NCI-H146 treated with DMSO at 0.1 percent for 48 hours (cell line): ENCODE data around the gene KRT72.

ENCODE experiments used
- DNase-seq: peaks from one replicate; lab custom pipeline; 2025; ENCODE audit not compliant: unreplicated experiment; lab: John Stamatoyannopoulos, UW

KRT72 gene

GRCh38 chr12:52580496-52580895 is 20.8 kb downstream of the KRT72 start:
- DNase-seq = no peak

GRCh38 chr12:52579468-52580465 is 21.5 kb downstream of the KRT72 start:
- DNase-seq = no peak

GRCh38 chr12:52578469-52578868 is 22.8 kb downstream of the KRT72 start:
- DNase-seq = no peak

- no peak for DNase-seq
These were observed 23.9 kb downstream of the KRT72 start for GRCh38 chr12:52577316-52577715.

- no peak for DNase-seq
These were observed 25.3 kb downstream of the KRT72 start for GRCh38 chr12:52575948-52576347.

GRCh38 chr12:52575256-52575655 is 26.0 kb downstream of the KRT72 start:
- no peak for DNase-seq

GRCh38 chr12:52573743-52574142 is 27.5 kb downstream of the KRT72 start, which contains the start of gene KRT74:
TSS of gene KRT74 (minus strand) at chr12:52573843. CDS start at chr12:52573777, 66 bp downstream.
- no peak for DNase-seq

GRCh38 chr12:52573306-52573705 is 28.0 kb downstream of the KRT72 start:
- DNase-seq = no peak

- no peak for DNase-seq
These were observed 30.8 kb downstream of the KRT72 start for GRCh38 chr12:52570511-52570910.

- no peak for DNase-seq
These were observed 33.2 kb downstream of the KRT72 start for GRCh38 chr12:52568111-52568510.

GRCh38 chr12:52566847-52567291 is 34.4 kb downstream of the KRT72 start:
- DNase-seq = no peak

GRCh38 chr12:52564582-52564981 is 36.7 kb downstream of the KRT72 start:
- no peak for DNase-seq

- no peak for DNase-seq
These were observed 39.3 kb downstream of the KRT72 start for GRCh38 chr12:52561880-52562449.

GRCh38 chr12:52559979-52560378 is 41.3 kb downstream of the KRT72 start:
- no peak for DNase-seq

GRCh38 chr12:52558781-52559445 is 42.4 kb downstream of the KRT72 start:
- no peak for DNase-seq

GRCh38 chr12:52557476-52557875 is 43.8 kb downstream of the KRT72 start:
- no peak for DNase-seq

GRCh38 chr12:52555577-52555976 is 45.7 kb downstream of the KRT72 start:
- DNase-seq = no peak

GRCh38 chr12:52552681-52553195 is 48.5 kb downstream of the KRT72 start, which contains the start of gene KRT71:
TSS of gene KRT71 (minus strand) at chr12:52553145. CDS start at chr12:52553077, 68 bp downstream.
- no peak for DNase-seq

GRCh38 chr12:52552055-52552454 is 49.2 kb downstream of the KRT72 start:
- DNase-seq = no peak

- DNase-seq = no peak
These were observed 49.9 kb downstream of the KRT72 start for GRCh38 chr12:52551216-52551865.

GRCh38 chr12:52546126-52546525 is 55.1 kb downstream of the KRT72 start:
- no peak for DNase-seq
